ENCODE results near the gene ZFR2.

Gene ZFR2

DNA sequence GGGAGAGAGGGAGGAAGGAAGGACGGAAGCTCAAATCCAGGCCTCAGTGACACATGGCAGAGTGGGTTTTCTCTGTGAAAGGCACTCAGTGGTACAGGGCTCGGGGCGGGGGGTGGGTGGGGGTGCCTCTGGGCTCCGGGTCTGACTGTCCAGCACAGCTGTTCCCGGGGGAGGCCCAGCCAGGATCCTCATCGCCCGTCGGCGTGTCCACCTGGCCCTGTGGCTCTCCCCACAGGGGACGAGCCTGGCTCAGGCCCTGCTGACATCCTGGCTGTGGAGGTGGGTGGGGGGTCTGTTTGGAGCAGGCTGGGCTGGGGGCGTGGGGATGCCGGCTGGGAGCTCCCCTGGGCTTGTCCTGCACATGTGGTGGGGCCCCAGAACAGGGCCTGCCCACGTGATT, 64.4 kb downstream of the ZFR2 start:
- DNase-seq, result no peak
- in situ Hi-C loops (cut with MboI; ENCODE audit: low pct_unique_long_range_greater_than_20kb, low sequenced_read_pairs), result no loop called here

DNA sequence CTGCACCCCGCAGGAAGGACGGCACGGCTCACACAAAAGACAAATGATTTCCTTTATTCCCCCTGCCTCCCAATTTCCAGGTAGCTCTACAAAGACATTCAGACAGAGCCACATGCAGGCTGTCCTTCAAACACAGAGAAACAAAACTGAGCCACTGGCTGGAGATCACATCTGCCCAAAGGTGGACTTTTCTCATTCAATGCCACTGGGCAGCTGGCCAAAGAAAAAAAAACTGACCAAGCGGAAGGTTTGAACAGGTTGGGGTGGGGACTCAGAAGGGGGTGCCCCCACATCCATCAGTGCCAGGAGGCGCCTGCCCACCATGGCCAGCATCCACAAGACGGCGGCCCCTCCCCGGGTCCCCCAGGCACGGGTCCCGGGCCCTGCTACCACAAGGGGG, 64.9 kb downstream of the ZFR2 start:
- no peak for DNase-seq
- in situ Hi-C loops (cut with MboI; ENCODE audit: low pct_unique_long_range_greater_than_20kb, low sequenced_read_pairs), result no loop called here

DNA sequence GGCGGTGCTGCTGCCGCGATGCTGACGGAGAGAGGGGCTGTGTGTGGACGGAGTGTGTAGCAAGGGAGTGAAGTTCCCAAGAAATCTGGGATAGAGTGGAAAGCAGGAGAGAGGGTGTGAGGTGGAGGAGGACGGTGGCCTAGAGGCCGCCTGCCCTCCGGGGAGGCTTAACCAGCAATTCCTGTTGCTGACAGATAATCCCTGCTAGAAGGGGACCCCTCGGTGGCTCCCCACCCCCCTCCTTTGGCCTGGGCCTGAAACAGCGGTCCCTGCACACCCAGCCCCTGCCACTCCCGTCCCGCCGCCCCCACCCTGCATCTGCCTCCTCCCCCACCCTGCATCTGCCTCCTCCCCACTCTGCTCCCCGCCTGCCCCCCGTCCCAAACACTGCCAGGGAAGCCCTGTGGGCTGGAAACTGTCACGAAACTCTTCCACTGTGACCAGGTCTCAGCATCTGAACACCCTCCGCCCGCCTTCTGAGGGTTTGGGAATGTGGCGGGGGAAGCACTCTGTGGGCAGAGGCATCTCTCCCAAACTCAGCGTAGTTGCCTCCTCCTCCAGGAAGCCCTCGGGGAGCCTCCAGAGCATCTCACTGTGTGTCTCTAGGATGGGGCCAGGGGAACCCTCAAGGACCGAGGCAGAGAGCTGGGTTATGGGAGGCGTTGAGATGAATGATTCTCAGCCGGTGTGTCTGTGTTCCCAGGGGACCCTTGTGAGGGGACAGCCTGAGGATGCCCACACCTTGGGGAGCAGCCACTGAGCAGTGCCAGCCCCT, 65.5 kb downstream of the ZFR2 start:
- DNase-seq, result no peak
- in situ Hi-C loops (cut with MboI; ENCODE audit: low pct_unique_long_range_greater_than_20kb, low sequenced_read_pairs), result no loop called here

GRCh38 chr19:3801412-3802096, 67.3 kb downstream of the ZFR2 start:
- in situ Hi-C loops (cut with MboI; ENCODE audit: low pct_unique_long_range_greater_than_20kb, low sequenced_read_pairs), result no loop called here
- DNase-seq, result no peak

- in situ Hi-C loops (cut with MboI; ENCODE audit: low pct_unique_long_range_greater_than_20kb, low sequenced_read_pairs), result no loop called here
- DNase-seq, result no peak
These were observed 67.8 kb downstream of the ZFR2 start for GRCh38 chr19:3800996-3801395.

- DNase-seq, result peak; percentile 56
- in situ Hi-C loops (cut with MboI; ENCODE audit: low pct_unique_long_range_greater_than_20kb, low sequenced_read_pairs), result no loop called here
These were observed 70.7 kb downstream of the ZFR2 start for GRCh38 chr19:3798137-3798536.

DNA sequence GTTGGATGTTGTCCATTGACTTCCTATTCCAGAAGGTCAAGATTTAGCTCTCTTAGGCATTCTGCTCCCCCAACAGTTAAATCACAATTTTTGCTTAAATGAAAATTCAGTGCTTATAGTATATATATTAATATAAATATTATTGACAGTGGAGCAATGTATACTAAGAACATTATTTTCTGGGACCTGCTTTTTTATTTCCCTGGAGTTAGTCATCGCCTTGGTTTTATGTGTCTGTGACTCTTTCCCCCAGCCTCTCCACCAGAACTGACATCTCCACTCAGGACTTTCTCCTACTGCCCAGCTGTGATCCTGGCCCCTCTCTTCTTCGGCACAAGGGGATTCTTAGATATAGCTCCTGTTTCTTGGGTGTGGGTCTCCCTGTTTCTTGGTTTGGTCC, 72.5 kb downstream of the ZFR2 start:
- DNase-seq, result no peak
- in situ Hi-C loops (cut with MboI; ENCODE audit: low pct_unique_long_range_greater_than_20kb, low sequenced_read_pairs), result no loop called here

GRCh38 chr19:3793799-3794198, 75.0 kb downstream of the ZFR2 start:
- no peak for DNase-seq
- in situ Hi-C loops (cut with MboI; ENCODE audit: low pct_unique_long_range_greater_than_20kb, low sequenced_read_pairs), result no loop called here

DNA sequence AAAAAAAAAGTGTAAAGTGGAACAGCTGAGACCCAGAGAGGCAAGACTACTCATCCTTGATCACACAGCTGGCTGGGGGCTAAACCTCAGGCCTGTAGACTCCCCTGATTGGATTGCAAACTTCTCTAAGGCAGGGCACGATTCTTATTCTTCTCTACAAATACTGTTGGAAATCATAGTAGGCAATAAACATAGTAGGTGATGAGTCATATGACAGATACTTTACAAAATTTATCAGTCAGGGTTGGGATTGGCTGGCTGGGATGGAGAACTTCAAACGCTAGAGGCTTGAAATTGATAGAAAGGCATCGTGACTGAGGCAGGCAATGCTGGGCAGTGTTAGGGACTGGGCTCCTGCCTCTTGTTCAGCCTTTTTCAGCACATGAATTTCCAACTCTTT, 76.7 kb downstream of the ZFR2 start:
- no peak for DNase-seq
- in situ Hi-C loops (cut with MboI; ENCODE audit: low pct_unique_long_range_greater_than_20kb, low sequenced_read_pairs), result no loop called here

DNA sequence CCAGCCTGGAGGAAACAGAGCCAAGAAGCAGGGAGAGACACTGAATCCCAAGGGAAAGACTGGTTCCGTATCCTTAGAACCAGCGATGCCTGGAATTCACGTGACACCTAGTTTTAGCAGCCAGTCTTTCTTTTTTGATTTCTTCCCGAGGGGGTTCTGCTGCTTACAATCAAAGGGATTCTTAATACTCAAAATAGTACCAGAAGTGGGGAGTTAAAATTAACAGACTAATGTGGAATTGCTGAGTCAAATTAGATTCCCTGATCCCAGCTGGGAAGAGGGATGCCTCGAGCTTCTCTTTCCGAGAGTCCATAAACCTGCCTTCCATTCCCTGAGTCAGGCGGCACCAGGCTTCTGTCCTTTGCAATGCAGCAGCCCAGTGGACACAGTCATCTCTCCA, 77.9 kb downstream of the ZFR2 start:
- in situ Hi-C loops (cut with MboI; ENCODE audit: low pct_unique_long_range_greater_than_20kb, low sequenced_read_pairs), result no loop called here
- DNase-seq, result no peak

DNA sequence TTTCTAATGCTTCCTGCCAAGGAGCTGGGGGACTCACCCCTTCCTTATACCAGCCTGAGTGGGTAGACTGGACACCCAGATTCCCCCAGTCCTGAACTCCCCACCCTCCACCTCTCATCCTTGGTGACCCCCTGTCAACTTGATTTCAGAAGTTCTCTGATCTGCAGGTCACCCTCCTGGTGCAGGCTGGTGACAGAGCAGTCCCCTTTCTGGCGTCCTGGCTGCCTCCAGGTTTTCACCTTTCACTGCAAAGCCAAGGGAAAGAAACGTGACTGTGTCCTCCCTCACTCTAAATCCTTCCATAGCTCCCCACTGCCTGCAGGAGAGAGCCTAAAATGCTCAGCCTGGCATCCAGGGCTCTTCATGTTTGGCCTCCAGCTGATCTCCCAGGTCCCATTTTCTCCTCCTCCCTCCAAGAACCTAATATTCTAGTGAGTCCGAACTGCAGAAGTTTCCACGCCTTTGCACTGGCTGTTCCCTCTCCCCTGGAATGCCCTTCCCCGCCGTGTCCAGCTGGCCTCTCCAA, 78.6 kb downstream of the ZFR2 start:
- no peak for DNase-seq
- in situ Hi-C loops (cut with MboI; ENCODE audit: low pct_unique_long_range_greater_than_20kb, low sequenced_read_pairs), result no loop called here

DNA sequence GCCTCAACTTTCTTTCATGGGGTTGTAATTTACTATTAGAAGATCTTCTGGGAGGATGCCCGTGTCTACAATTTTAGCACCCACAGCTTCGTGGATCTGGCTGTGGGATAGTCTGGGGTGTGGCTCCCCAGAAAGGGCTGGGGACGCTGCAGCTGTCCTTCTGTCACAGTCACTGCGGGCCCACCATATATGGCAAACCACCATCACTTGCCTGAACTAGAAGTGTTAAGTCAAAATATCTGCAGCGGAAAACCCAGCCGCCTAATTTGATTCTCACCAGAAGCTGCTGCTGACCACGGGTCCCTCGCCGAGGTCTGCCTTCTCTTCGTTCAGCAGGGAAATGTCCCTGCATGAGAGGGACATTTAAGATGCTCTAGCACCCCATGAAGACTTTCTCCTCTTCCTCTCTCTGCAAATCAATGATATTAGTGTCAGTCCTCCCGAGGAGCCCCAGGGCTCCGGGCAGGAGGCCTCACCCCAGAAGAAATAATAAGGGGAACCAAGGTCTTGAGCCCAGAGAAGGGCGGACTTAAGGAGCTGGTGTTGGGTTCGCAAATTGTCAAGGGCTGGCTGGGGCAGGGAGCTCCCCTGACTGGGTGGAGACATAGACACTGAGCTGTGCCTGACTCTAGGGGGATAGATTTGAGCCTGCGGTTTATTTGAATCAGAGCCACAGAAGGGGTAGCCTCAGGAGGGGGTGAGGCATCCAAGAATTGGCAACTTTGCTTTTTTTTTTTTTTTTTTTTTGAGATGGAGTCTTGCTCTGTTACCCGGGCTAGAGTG, 79.7 kb downstream of the ZFR2 start:
- in situ Hi-C loops (cut with MboI; ENCODE audit: low pct_unique_long_range_greater_than_20kb, low sequenced_read_pairs), result no loop called here
- no peak for DNase-seq

DNA sequence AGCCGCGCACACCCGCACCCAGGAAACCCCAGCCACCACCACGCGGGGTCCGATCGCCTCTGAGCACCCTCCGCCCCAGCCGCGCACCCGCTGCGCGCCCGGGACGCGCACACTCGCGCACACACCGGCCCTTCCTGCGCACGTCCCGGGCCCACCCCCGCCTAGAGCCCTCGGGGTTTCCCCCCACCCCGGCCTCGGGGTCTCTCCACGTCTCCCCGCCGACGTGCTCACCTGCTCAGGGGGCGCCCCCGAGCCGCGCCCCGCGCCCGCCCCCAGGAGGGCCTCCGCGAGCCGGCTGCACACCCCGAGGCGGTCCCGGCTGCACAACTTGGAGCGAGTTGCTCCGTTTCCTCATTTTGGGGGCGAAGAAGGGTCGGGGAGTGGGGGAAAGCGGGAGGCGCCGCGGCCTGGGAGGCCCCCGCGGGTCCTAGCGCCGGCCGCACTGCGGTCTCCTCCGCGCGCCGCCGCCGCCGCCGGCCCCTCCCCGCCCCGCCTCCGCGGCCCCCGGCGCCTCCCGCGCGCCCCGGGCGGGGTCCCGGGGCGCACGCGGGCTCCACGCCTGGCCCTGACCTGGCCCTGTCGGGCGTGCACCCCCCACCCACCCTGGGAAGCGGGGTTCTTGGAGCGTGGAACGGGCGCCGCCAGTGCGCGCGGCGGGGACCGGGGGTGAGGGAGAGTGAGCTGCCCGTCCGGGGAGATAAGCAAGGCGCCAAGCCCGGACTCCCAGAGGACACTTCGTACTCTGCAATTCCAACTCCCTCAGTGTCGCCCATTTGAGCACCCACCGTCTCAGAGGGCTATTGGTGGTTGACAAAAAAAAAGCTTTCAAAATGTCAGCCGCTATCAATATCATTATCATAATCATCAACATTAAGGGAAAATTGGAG, 82.7 kb downstream of the ZFR2 start, which contains the start of gene MATK:
Gene MATK, minus strand, starts transcription at position 444 of the 887 bp plus-strand sequence. CDS start 1,246 bp downstream, outside the sequence.
- in situ Hi-C loops (cut with MboI; ENCODE audit: low pct_unique_long_range_greater_than_20kb, low sequenced_read_pairs), result no loop called here
- peak; percentile 74 for DNase-seq

DNA sequence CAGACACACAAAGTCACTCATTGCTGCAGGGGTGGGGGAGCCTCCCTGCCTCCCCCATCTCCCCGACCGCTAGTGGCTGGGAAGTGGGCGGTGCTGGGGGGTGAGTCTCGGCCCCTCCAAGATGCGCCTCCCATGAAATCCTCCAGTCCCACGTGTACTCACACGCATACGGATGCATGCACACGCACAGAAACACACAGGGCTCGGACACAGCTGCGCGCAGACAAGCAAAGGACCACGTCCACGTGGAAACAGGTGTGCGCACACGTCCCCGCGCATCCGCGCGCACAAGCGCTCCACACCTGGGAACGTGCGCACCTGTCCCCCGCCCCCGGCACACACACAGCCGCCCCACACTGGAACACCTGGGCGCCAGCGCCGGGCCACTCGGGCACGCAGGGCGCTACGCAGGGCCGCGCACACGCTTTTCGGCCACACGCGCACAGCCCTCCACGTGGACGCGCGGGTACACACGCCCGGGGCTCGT, 83.3 kb downstream of the ZFR2 start:
- in situ Hi-C loops (cut with MboI; ENCODE audit: low pct_unique_long_range_greater_than_20kb, low sequenced_read_pairs), result no loop called here
- DNase-seq, result peak; percentile 53

DNA sequence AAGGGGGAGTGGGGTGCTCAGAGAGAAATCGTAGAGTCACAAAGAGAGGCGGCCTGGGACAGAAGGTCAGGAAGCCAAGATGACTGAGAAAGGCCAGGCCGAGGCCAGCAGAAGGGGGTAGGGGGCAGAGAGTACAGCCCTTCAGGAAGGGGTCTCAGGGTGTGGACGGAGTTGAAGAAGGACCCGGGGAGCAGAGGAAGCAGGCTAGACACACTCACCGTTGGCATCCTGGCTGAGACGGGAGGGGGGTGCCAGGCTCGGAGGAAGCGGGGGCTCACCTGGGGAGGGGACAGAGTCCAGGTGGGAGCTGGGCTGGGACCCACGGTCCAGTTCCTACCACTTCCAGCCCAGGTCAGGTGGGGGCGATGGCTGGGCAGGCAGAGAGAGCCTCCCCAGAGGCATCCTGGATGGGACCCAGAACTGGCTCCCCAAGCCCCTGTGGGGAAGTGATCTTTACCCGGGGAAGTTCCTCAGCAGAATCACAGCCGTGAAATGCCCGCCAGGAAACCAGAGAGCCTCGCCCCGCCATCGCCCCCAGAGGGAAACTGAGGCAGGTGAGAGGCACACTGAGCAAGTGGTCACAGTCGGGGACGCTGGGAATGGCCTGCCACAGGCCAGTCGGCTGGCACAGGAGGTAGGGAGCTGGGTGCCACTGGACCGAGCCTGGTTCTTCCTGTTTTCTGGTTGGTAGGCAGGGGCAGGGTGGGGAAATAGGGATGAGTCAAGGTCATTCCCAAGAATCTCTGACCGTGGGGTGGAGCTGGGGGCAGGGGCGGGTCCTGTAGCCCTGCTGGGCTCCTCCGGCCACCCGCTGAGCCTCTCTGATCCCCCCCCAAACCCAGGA, 84.0 kb downstream of the ZFR2 start:
- in situ Hi-C loops (cut with MboI; ENCODE audit: low pct_unique_long_range_greater_than_20kb, low sequenced_read_pairs), result no loop called here
- no peak for DNase-seq

DNA sequence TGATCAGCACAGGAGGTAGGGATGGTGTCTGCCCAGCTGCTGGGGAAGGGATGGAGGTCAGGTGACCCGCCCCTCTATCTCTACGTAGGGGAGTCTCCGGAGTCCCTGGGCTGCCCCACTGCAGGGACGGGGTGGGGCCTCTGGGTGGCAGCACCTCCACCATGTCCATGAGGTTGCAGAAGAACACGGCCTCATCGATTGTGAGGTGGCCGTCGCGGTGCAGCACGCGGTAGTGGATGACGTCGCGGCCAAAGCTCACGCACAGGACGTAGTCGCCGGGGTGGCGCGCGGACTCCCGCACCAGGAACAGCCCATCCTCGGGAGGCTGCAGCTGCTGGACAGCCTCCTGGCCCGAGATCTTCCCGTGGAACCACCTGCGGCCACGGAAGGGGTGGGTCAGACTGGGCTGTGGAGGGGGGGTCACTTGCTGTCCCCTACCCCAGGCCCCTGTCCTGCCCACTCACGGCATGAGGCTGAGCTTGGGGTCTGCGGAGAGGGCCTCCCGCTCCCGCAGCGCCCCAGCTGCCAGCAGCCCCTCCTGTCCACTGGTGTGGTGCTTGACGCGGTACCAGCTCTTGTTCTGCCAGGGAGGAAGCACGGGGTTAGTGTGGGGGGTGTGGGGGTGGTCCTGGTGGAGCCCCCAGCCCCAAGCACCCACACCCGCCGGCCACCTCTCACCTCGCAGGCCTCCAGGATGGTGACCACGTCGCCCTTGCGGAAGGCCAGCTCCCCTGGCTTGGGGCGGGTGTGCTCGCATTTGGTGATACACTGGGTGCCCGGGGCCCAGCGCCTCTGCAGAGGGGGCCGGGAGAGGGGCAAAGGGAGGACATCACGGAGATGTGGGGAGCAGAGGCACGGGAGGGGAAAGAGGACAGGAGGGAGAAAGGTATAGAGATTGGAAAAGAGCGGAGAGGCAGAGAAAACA, 84.9 kb downstream of the ZFR2 start:
- DNase-seq, result no peak
- in situ Hi-C loops (cut with MboI; ENCODE audit: low pct_unique_long_range_greater_than_20kb, low sequenced_read_pairs), result no loop called here

GRCh38 chr19:3782903-3783302, 85.9 kb downstream of the ZFR2 start:
- in situ Hi-C loops (cut with MboI; ENCODE audit: low pct_unique_long_range_greater_than_20kb, low sequenced_read_pairs), result no loop called here
- no peak for DNase-seq

All from KBM-7 (cell line).